Ishikawa (cell line): ENCODE results near the gene THADA.

Experiments
- CEBPB ChIP-seq: IDR thresholded peaks from 2 replicates; pipeline ENCODE4 v1.6.1; 2012
- CREB1 ChIP-seq: IDR thresholded peaks from 2 replicates; pipeline ENCODE4 v1.6.1; 2012; ENCODE audit warnings: low read depth
- EGR1 ChIP-seq: IDR thresholded peaks from 2 replicates; pipeline ENCODE4 v1.6.1; 2012
- EP300 ChIP-seq: IDR thresholded peaks from 2 replicates; pipeline ENCODE4 v1.6.1; 2012; ENCODE audit warnings: borderline replicate concordance
- FOXM1 ChIP-seq: IDR thresholded peaks from 2 replicates; pipeline ENCODE4 v1.6.1; 2012; ENCODE audit warnings: low read depth, borderline replicate concordance
- NFIC ChIP-seq: IDR thresholded peaks from 2 replicates; pipeline ENCODE4 v1.6.1; 2012
- RAD21 ChIP-seq: IDR thresholded peaks from 2 replicates; pipeline ENCODE4 v1.6.1; 2012; ENCODE audit warnings: low read depth
- REST ChIP-seq: IDR thresholded peaks from 2 replicates; pipeline ENCODE4 v1.6.1; 2012; ENCODE audit warnings: low read depth, mild to moderate bottlenecking
- TAF1 ChIP-seq: IDR thresholded peaks from 2 replicates; pipeline ENCODE4 v1.6.1; 2012; ENCODE audit warnings: low read depth, mild to moderate bottlenecking
- TCF12 ChIP-seq: IDR thresholded peaks from 2 replicates; pipeline ENCODE4 v1.6.1; 2012; ENCODE audit warnings: low read depth
- TEAD4 ChIP-seq: IDR thresholded peaks from 2 replicates; pipeline ENCODE4 v1.6.1; 2012
- YY1 ChIP-seq: IDR thresholded peaks from 2 replicates; pipeline ENCODE4 v1.6.1; 2012; ENCODE audit warnings: low read depth
- ZBTB7A ChIP-seq: IDR thresholded peaks from 2 replicates; pipeline ENCODE4 v1.6.1; 2012; ENCODE audit warnings: low read depth
- TF ChIP-seq, protein P1 (sequence below): IDR thresholded peaks from 2 replicates; pipeline ENCODE4 v1.6.1; 2012
- TF ChIP-seq, protein P2 (sequence below): IDR thresholded peaks from 2 replicates; pipeline ENCODE4 v1.6.1; 2012

Gene THADA

DNA sequence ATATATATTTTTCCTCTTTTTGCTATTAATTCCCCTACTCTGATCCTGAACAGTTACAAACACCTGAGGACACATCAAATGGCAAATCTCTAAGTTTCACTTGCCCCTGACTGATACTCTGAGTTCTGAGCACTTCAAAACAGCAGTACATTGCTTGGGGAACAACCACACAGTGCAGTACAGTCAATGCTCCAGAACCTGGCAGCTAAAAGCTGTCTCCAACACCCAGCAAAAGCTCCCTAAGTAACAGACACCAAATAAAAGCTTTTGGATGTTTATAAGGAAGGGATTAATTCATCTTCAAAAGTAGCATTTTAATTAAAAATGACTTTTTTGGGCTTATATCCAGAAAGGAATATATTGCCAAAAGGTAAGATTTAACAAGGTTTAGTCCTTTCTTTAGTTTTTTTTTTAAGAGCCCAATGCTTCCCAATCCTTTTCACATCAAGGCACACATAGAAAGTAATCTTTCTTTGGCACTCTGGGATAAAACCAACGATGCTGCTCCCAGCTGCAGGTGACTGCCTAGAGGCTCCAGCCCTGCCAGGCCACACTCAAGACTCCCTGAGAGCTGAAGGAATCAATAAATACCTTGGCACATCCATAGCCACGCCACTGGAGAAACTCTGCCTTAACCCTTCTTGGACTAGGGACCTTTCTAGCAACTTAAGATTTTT lies 204.5 kb downstream of the THADA start:
- TF ChIP-seq TCF12 = no peak
- TF ChIP-seq EGR1 = no peak

DNA sequence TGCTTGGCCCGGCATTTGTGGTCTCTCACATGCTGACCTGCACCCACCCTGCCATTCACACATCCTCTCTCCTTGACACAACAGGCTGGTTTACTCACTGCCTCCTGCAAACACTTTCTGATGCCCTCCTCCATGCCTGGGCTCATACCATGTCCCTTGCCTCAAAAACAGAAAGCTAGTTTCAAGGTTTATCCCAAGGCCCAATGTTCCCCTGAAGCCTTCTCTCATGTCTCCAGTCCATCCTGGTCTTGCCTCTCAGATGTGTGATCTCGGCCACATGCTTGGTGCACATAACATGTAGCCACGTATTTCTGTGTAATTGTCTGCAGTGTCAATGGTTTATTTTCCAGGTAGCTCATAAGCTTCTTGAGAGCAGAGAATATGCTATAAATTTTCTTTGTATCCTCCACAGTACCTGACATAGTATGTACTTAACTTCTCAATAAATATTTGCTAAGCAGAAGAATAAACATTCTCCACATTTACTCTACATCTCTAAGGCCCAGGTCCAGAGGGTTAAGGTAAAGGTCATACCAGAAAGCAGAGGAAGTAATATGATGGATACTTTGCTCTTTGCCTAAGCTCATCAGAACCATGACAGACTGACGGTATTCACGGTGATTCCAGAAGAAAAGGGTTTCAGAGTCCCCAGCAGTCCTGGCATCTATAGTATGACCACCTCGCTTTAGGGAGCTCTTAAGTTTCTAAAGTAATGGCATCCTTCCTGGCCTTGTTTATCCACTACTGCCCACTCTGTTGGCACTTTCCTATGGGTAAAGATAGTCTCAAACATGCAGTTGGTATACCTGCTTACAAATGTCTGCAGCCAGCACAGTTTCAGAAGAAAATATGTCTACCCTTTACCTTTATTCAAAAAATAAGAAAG lies 206.0 kb downstream of the THADA start:
- no peak for TF ChIP-seq REST
- no peak for TF ChIP-seq RAD21
- no peak for TF ChIP-seq EGR1
- TF ChIP-seq ZBTB7A = no peak
- no peak for TF ChIP-seq CREB1
- no peak for TF ChIP-seq NFIC
- TF ChIP-seq CEBPB = no peak
- TF ChIP-seq EP300 = no peak
- no peak for TF ChIP-seq TCF12
- no peak for TF ChIP-seq YY1
- TF ChIP-seq TEAD4 = no peak
- TF ChIP-seq, protein P1, sequence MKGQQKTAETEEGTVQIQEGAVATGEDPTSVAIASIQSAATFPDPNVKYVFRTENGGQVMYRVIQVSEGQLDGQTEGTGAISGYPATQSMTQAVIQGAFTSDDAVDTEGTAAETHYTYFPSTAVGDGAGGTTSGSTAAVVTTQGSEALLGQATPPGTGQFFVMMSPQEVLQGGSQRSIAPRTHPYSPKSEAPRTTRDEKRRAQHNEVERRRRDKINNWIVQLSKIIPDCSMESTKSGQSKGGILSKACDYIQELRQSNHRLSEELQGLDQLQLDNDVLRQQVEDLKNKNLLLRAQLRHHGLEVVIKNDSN = no peak

GRCh38 chr2:43388371-43388770 lies 207.5 kb downstream of the THADA start:
- TF ChIP-seq EP300 = no peak
- TF ChIP-seq, protein P2, sequence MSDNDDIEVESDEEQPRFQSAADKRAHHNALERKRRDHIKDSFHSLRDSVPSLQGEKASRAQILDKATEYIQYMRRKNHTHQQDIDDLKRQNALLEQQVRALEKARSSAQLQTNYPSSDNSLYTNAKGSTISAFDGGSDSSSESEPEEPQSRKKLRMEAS = no peak
- no peak for TF ChIP-seq EGR1
- no peak for TF ChIP-seq FOXM1
- no peak for TF ChIP-seq RAD21
- TF ChIP-seq TEAD4 = no peak
- TF ChIP-seq NFIC = no peak
- TF ChIP-seq REST = no peak
- no peak for TF ChIP-seq CREB1
- no peak for TF ChIP-seq YY1
- TF ChIP-seq CEBPB = no peak

- TF ChIP-seq EGR1 (no peak), EP300 (no peak), RAD21 (no peak), TCF12 (no peak), FOXM1 (no peak), CEBPB (no peak)
- TF ChIP-seq, protein P2 = no peak
- TF ChIP-seq, protein P1 = no peak
Observed at GRCh38 chr2:43387092-43388062, 208.5 kb downstream of the THADA start.

GRCh38 chr2:43384143-43384542 lies 211.7 kb downstream of the THADA start:
- no peak for TF ChIP-seq ZBTB7A
- no peak for TF ChIP-seq YY1
- TF ChIP-seq EGR1 = no peak
- no peak for TF ChIP-seq EP300

- TF ChIP-seq TEAD4 = no peak
- no peak for TF ChIP-seq TCF12
- TF ChIP-seq YY1 = no peak
- TF ChIP-seq CEBPB = no peak
- no peak for TF ChIP-seq CREB1
- TF ChIP-seq, protein P1 = no peak
- TF ChIP-seq, protein P2 = no peak
- no peak for TF ChIP-seq REST
- TF ChIP-seq RAD21 = no peak
- TF ChIP-seq TAF1 = no peak
- TF ChIP-seq NFIC = no peak
Observed at GRCh38 chr2:43383533-43383932, 212.3 kb downstream of the THADA start.
